ENCODE data around the gene SIPA1L2. TPM values are rescaled to one million over a fixed set of nuclear protein-coding genes. Genes with fewer than 3 reads are reported as not detected.

SIPA1L2 gene
- total RNA-seq, 1 donor from 2014 or later: 8.0 TPM

DNA sequence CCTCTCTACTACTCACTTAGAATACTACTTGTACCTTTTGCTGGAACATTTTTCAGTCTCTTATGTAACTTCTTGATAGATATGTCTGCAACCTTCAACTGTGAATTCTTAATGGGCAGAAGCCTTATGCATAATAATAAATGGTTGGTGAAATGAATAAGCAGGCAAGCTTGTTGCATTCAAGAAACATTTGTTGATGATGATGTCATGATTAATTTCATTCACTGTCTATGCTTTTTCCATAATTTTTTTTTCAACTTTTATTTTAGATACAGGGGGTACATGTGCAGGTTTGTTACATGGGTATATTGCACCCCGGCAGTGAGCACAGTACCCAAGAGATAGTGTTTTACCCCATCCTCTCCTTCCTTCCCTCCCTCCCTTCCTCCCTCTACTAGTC is 48.0 kb downstream of the SIPA1L2 start:
- H3K4me3 ChIP-seq (ENCODE audit: low read depth, low read length): no peak overlapping the region
- no peak for DNase-seq (ENCODE audit: low read depth)
- TF ChIP-seq, protein P1, sequence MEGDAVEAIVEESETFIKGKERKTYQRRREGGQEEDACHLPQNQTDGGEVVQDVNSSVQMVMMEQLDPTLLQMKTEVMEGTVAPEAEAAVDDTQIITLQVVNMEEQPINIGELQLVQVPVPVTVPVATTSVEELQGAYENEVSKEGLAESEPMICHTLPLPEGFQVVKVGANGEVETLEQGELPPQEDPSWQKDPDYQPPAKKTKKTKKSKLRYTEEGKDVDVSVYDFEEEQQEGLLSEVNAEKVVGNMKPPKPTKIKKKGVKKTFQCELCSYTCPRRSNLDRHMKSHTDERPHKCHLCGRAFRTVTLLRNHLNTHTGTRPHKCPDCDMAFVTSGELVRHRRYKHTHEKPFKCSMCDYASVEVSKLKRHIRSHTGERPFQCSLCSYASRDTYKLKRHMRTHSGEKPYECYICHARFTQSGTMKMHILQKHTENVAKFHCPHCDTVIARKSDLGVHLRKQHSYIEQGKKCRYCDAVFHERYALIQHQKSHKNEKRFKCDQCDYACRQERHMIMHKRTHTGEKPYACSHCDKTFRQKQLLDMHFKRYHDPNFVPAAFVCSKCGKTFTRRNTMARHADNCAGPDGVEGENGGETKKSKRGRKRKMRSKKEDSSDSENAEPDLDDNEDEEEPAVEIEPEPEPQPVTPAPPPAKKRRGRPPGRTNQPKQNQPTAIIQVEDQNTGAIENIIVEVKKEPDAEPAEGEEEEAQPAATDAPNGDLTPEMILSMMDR (conservative IDR thresholded peaks at IDR 0.05; ENCODE audit: low read depth, low read length): no peak

Other genes starting within 250 kb of the SIPA1L2 start
- gene MAP10, start 175.3 kb upstream of the SIPA1L2 start, total RNA-seq: 1.8 and 3.3 TPM in 2 replicates

All from epithelial cell of proximal tubule (primary cell).